ENCODE data around the gene FAM107B.

The FAM107B gene

GRCh38 chr10:14578060-14578952, 196.4 kb downstream of the FAM107B start:
- no peak overlapping the region for H3K4me3 ChIP-seq (ENCODE audit: low read depth, low read length)
- H3K9me3 ChIP-seq (ENCODE audit: severe bottlenecking), result no peaks in the 10 kb centered on the region
- no peak overlapping the region for H3K27ac ChIP-seq
- no peak for DNase-seq
- no peaks in the 10 kb centered on the region for H3K27me3 ChIP-seq (ENCODE audit: insufficient read depth, low read depth, severe bottlenecking)
- H3K36me3 ChIP-seq, result no peaks in the 10 kb centered on the region
- TF ChIP-seq, protein P1, sequence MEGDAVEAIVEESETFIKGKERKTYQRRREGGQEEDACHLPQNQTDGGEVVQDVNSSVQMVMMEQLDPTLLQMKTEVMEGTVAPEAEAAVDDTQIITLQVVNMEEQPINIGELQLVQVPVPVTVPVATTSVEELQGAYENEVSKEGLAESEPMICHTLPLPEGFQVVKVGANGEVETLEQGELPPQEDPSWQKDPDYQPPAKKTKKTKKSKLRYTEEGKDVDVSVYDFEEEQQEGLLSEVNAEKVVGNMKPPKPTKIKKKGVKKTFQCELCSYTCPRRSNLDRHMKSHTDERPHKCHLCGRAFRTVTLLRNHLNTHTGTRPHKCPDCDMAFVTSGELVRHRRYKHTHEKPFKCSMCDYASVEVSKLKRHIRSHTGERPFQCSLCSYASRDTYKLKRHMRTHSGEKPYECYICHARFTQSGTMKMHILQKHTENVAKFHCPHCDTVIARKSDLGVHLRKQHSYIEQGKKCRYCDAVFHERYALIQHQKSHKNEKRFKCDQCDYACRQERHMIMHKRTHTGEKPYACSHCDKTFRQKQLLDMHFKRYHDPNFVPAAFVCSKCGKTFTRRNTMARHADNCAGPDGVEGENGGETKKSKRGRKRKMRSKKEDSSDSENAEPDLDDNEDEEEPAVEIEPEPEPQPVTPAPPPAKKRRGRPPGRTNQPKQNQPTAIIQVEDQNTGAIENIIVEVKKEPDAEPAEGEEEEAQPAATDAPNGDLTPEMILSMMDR (IDR thresholded peaks at IDR 0.05; ENCODE audit: low read depth, low read length), result no peak

DNA sequence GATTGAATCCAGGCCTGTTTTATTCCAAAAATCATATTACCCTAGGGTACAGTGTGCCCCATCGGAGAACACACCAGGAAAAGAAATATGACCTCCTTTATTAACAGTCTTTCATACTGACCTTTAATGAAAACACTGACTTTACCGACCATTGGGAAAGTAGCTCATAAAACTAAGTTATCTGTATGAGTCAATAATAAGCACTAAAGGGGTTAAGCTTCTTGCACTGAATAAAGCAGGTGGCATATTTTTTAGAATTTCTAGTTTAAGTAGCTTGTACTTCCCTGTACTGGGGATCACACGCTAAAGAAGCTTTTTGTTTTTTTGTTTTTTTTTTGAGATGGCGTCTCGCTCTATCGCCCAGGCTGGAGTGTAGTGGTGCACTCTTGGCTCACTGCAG, 199.8 kb downstream of the FAM107B start:
- Histone ChIP-seq H3K4me3 (ENCODE audit: low read depth, low read length) (no peak overlapping the region), H3K36me3 (no peaks in the 10 kb centered on the region), H3K27ac (no peak overlapping the region), H3K27me3 (ENCODE audit: insufficient read depth, low read depth, severe bottlenecking) (no peaks in the 10 kb centered on the region), H3K9me3 (ENCODE audit: severe bottlenecking) (no peaks in the 10 kb centered on the region)
- no peak for DNase-seq
- TF ChIP-seq, protein P1 (IDR thresholded peaks at IDR 0.05; ENCODE audit: low read depth, low read length), result no peak

DNA sequence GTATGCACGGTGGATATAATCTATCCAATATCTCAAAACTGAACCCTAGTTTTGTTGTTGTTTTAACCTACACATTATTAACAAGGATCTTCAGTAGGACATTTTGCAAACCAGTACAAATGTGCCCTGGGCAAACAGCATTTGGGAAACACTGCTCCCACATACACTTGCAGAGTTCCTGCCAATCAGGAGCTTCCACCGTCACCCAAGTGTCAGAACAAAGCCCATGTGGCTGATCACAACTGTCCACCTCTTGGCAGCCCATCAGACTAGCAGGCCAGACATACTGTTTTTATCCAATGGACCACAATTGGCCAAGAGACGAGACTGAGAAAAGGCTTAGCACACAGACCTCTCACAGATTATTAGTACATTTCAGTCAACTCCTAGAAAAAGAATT, 200.4 kb downstream of the FAM107B start:
- Histone ChIP-seq H3K4me3 (ENCODE audit: low read depth, low read length) (no peak overlapping the region), H3K36me3 (no peaks in the 10 kb centered on the region), H3K27me3 (ENCODE audit: insufficient read depth, low read depth, severe bottlenecking) (no peaks in the 10 kb centered on the region), H3K9me3 (ENCODE audit: severe bottlenecking) (no peaks in the 10 kb centered on the region), H3K27ac (no peak overlapping the region)
- no peak for DNase-seq
- TF ChIP-seq, protein P1 (IDR thresholded peaks at IDR 0.05; ENCODE audit: low read depth, low read length), result no peak

GRCh38 chr10:14573666-14574261, 200.9 kb downstream of the FAM107B start:
- Histone ChIP-seq H3K36me3 (no peaks in the 10 kb centered on the region), H3K4me3 (ENCODE audit: low read depth, low read length) (no peak overlapping the region), H3K27ac (no peak overlapping the region), H3K9me3 (ENCODE audit: severe bottlenecking) (no peaks in the 10 kb centered on the region), H3K27me3 (ENCODE audit: insufficient read depth, low read depth, severe bottlenecking) (no peaks in the 10 kb centered on the region)
- no peak for DNase-seq
- TF ChIP-seq, protein P1 (IDR thresholded peaks at IDR 0.05; ENCODE audit: low read depth, low read length), result no peak

GRCh38 chr10:14572811-14573210, 201.9 kb downstream of the FAM107B start:
- no peaks in the 10 kb centered on the region for H3K36me3 ChIP-seq
- H3K4me3 ChIP-seq (ENCODE audit: low read depth, low read length), result no peak overlapping the region
- H3K9me3 ChIP-seq (ENCODE audit: severe bottlenecking), result no peaks in the 10 kb centered on the region
- DNase-seq, result no peak
- H3K27me3 ChIP-seq (ENCODE audit: insufficient read depth, low read depth, severe bottlenecking), result no peaks in the 10 kb centered on the region
- TF ChIP-seq, protein P1 (IDR thresholded peaks at IDR 0.05; ENCODE audit: low read depth, low read length), result no peak
- no peak overlapping the region for H3K27ac ChIP-seq
